ENCODE measurements around the gene TMEM74B. TPM values are rescaled to one million over a fixed set of nuclear protein-coding genes. Genes with fewer than 3 reads are reported as not detected.
A peak's percentile ranks its signal among the peaks of the same experiment; 100 is the strongest.

TMEM74B gene
- total and polyA plus RNA-seq, 9 of the 15 experiments (the other 6 are each of a cell fraction or from before 2014, with no cell fraction given) = 0.24 to 19.0 (median 7.5) TPM

GRCh38 chr20:1187605-1188171 lies 2.9 kb upstream of the TMEM74B start (continued):
- peak in 1 of 2 experiments; percentile 74 for TF ChIP-seq AFF1 (IDR thresholded peaks at IDR 0.05; ENCODE audit: low read depth in 1 of 2, partially characterized antibody in 2 of 2)

GRCh38 chr20:1186367-1186991 lies 1.7 kb upstream of the TMEM74B start:
- 0 out of 3 replicates have a peak, but pooled peaks cover 4% of the 10 kb centered on the region for H3K36me3 ChIP-seq (ENCODE audit: control insufficient read depth, insufficient read depth, low read length)
- BruUV-seq (replicated peaks) = no TSS peak
- peak overlapping the region; percentile 59 for H3K27ac ChIP-seq (ENCODE audit: extremely low read depth, low read depth, low read length)
- 66% methylated on average over 13 of the region's 13 CpGs for WGBS (ENCODE audit: insufficient coverage, low coverage, missing lambda C conversion rate)
- intact Hi-C loops (cut with micrococcal nuclease) = loop anchor here (10.0 kb wide), 1 partner anchor 372 kb away; no protein-coding TSS in a partner anchor
- peaks cover 4% of the 10 kb centered on the region for H3K9me1 ChIP-seq (ENCODE audit: control insufficient read depth, insufficient read depth, low read length)
- DNase-seq (ENCODE audit: extremely low read depth in 1 of 4, low spot score in 3 of 4) (no peak), FAIRE-seq (no peak), ATAC-seq (no peak)
- H3K9ac ChIP-seq (ENCODE audit: insufficient read depth in 1 of 2, low read depth in 2 of 2, low read length in 2 of 2) = peak overlapping the region; percentile 60 to 81; a peak in 3 of 4 replicates
- H2AFZ ChIP-seq (ENCODE audit: low read depth, low read length) = peak overlapping the region; percentile 62
- no peaks in the 10 kb centered on the region for H4K20me1 ChIP-seq (replicated peaks; ENCODE audit: control insufficient read depth, insufficient read depth, low read length)
- no peaks in the 10 kb centered on the region for H3K9me3 ChIP-seq (replicated peaks; ENCODE audit: control insufficient read depth, insufficient read depth, low read depth, low read length)
- in situ Hi-C loops (cut with MboI) = no loop called here
- peaks cover 64 to 67% of the 10 kb centered on the region in 2 experiments for H3K4me1 ChIP-seq (replicated peaks in 1 of 2; ENCODE audit: control insufficient read depth in 2 of 2, insufficient read depth in 2 of 2, low read length in 2 of 2)
- CTCF ChIA-PET (ENCODE audit: low intra/inter-chr PET ratio) = interaction anchor here (1.1 kb wide), 1 partner anchor 15 kb away, joined by 3 read pairs; no protein-coding TSS in a partner anchor
- peaks cover 24% of the 10 kb centered on the region for H3K79me2 ChIP-seq (ENCODE audit: control insufficient read depth, insufficient read depth, low read length)
- POLR2A ChIA-PET = no interaction called here
- H3K4me2 ChIP-seq (ENCODE audit: insufficient read depth, low read length) = peak overlapping the region; percentile 51
- no peak overlapping the region for H3K4me3 ChIP-seq
- no peaks in the 10 kb centered on the region for H3K27me3 ChIP-seq (ENCODE audit: control insufficient read depth in 2 of 2, insufficient read depth in 2 of 2, low read length in 2 of 2)
- no peak for TF ChIP-seq RBM22 (IDR thresholded peaks at IDR 0.05; ENCODE audit: low read depth, low read length, poor library complexity, severe bottlenecking)
- TF ChIP-seq ZBTB17 (CRISPR knock-in tag; IDR thresholded peaks at IDR 0.05) = no peak
- TF ChIP-seq CHD1 (IDR thresholded peaks at IDR 0.05; ENCODE audit: low read length) = no peak
- TF ChIP-seq ZNF511 (CRISPR knock-in tag; IDR thresholded peaks at IDR 0.05) = 0 out of 2 replicates have a peak, but pooled peaks have one; percentile 31
- TF ChIP-seq RBM34 (IDR thresholded peaks at IDR 0.05; ENCODE audit: borderline replicate concordance, insufficient read depth, low read length) = no peak
- TF ChIP-seq IRF9 (tag; IDR thresholded peaks at IDR 0.05) = no peak
- no peak for TF ChIP-seq SMAD3 (CRISPR knock-in tag; conservative IDR thresholded peaks at IDR 0.05)
- TF ChIP-seq ETV1 (tag; conservative IDR thresholded peaks at IDR 0.05; ENCODE audit: low read depth) = no peak
- no peak for TF ChIP-seq FOSL1 (tag; conservative IDR thresholded peaks at IDR 0.05)
- no peak for TF ChIP-seq ZNF707 (CRISPR knock-in tag; conservative IDR thresholded peaks at IDR 0.05)
- 0 out of 2 replicates have a peak, but pooled peaks have one; percentile 19 for TF ChIP-seq USF1 (CRISPR knock-in tag; IDR thresholded peaks at IDR 0.05)

Measured in K562 (cell line).